ENCODE results near the gene NUB1. TPM values are rescaled to one million over a fixed set of nuclear protein-coding genes. Genes with fewer than 3 reads are reported as not detected.

Gene NUB1
- polyA plus RNA-seq, 1 donor (not counting 4 experiments of a cell fraction or from before 2014, with no cell fraction given), result 34.6 TPM

- TF ChIP-seq, protein P1, sequence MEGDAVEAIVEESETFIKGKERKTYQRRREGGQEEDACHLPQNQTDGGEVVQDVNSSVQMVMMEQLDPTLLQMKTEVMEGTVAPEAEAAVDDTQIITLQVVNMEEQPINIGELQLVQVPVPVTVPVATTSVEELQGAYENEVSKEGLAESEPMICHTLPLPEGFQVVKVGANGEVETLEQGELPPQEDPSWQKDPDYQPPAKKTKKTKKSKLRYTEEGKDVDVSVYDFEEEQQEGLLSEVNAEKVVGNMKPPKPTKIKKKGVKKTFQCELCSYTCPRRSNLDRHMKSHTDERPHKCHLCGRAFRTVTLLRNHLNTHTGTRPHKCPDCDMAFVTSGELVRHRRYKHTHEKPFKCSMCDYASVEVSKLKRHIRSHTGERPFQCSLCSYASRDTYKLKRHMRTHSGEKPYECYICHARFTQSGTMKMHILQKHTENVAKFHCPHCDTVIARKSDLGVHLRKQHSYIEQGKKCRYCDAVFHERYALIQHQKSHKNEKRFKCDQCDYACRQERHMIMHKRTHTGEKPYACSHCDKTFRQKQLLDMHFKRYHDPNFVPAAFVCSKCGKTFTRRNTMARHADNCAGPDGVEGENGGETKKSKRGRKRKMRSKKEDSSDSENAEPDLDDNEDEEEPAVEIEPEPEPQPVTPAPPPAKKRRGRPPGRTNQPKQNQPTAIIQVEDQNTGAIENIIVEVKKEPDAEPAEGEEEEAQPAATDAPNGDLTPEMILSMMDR (optimal IDR thresholded peaks at IDR 0.05 in 1 of 3, IDR thresholded peaks at IDR 0.05 in 1 of 3, conservative IDR thresholded peaks at IDR 0.05 in 1 of 3; ENCODE audit: extremely low read depth in 1 of 3, insufficient read depth in 2 of 3, low read length in 3 of 3), result no peak
- TF ChIP-seq EZH2 (IDR thresholded peaks at IDR 0.05; ENCODE audit: low read length), result no peak
- Histone ChIP-seq H4K20me1 (ENCODE audit: control insufficient read depth, extremely low read depth, insufficient read depth, low read length) (no peaks in the 10 kb centered on the region), H3K9me3 (ENCODE audit: control insufficient read depth, low read depth, low read length) (no peaks in the 10 kb centered on the region), H3K4me2 (ENCODE audit: control insufficient read depth, extremely low read depth, insufficient read depth, low read depth, low read length) (no peak overlapping the region), H3K27me3 (ENCODE audit: control insufficient read depth, extremely low read depth, insufficient read depth, low read length) (peaks cover 38% of the 10 kb centered on the region), H3K27ac (ENCODE audit: control insufficient read depth, insufficient read depth, low read length) (no peak overlapping the region), H2AFZ (ENCODE audit: control insufficient read depth, low read length) (no peak overlapping the region), H3K9me1 (ENCODE audit: control insufficient read depth, extremely low read depth, insufficient read depth, low read length) (no peaks in the 10 kb centered on the region), H3K4me1 (ENCODE audit: control insufficient read depth, extremely low read depth, insufficient read depth, low read length) (peaks cover 2% of the 10 kb centered on the region), H3K4me3 (ENCODE audit: control insufficient read depth in 2 of 3, extremely low read depth in 1 of 3, insufficient read depth in 2 of 3, low read depth in 1 of 3, low read length in 3 of 3) (no peak overlapping the region), H3K79me2 (ENCODE audit: control insufficient read depth, insufficient read depth, low read length) (no peaks in the 10 kb centered on the region), H3K9ac (ENCODE audit: control insufficient read depth, extremely low read depth, insufficient read depth, low read length) (no peak overlapping the region), H3K36me3 (ENCODE audit: control insufficient read depth in 2 of 2, extremely low read depth in 1 of 2, insufficient read depth in 2 of 2, low read length in 2 of 2) (peaks cover 0 to 1% of the 10 kb centered on the region in 2 experiments)
- DNase-seq (ENCODE audit: low read depth, low spot score) (no peak), FAIRE-seq (no peak)
- dilution Hi-C loops (cut with MboI; ENCODE audit: extremely low pct_ligation_motif_present, low sequenced_read_pairs), result no loop called here
Observed at GRCh38 chr7:151384352-151384697, 42.7 kb downstream of the NUB1 start.

DNA sequence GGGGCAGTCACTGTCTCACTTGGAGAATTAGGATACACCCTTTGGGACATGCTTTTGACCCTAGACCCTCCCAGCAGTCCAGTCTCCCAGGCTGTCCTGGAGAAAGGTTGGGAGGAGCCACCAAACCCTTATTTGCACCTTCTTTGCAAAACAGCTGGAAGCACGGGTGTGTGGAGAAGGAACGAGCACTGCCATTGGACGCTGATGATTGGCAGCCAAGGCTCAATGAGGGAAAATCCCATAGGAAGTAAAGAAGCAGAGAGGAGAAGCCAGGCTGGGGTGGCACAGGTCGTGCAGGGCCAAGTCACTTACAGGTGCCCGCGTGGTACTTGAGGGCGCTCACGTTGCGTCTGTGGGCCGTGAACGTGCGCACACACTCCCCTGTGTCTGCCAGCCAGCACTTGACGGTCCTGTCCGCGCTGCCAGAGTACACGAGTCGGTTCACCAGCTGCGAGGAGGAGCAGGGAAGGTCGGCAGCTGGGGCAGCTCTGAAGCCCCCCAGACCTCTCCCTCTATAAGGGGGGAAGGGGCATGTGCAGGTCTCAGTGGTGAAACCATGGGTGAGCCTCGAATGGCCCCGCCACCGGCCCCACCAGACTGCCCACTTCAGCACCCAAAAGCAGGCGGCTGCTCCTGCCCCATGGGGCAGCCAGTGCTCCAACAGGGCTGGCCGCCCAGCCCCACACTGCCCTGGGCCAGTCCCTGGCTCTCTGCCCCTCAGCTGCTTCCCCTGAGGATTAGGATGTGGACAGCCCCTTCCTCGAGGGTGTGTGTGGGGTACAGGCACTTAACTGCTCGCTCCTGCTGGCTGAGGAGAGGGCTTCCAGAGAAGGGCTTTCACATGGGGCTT is 43.4 kb downstream of the NUB1 start:
- TF ChIP-seq EZH2 (IDR thresholded peaks at IDR 0.05; ENCODE audit: low read length), result no peak
- TF ChIP-seq, protein P1 (optimal IDR thresholded peaks at IDR 0.05 in 1 of 3, IDR thresholded peaks at IDR 0.05 in 1 of 3, conservative IDR thresholded peaks at IDR 0.05 in 1 of 3; ENCODE audit: extremely low read depth in 1 of 3, insufficient read depth in 2 of 3, low read length in 3 of 3), result no peak
- Histone ChIP-seq H3K79me2 (ENCODE audit: control insufficient read depth, insufficient read depth, low read length) (no peaks in the 10 kb centered on the region), H3K4me2 (ENCODE audit: control insufficient read depth, extremely low read depth, insufficient read depth, low read depth, low read length) (no peak overlapping the region), H3K4me3 (ENCODE audit: control insufficient read depth in 2 of 3, extremely low read depth in 1 of 3, insufficient read depth in 2 of 3, low read depth in 1 of 3, low read length in 3 of 3) (no peak overlapping the region), H2AFZ (ENCODE audit: control insufficient read depth, low read length) (no peak overlapping the region), H3K27ac (ENCODE audit: control insufficient read depth, insufficient read depth, low read length) (no peak overlapping the region), H3K4me1 (ENCODE audit: control insufficient read depth, extremely low read depth, insufficient read depth, low read length) (peaks cover 2% of the 10 kb centered on the region), H3K9me3 (ENCODE audit: control insufficient read depth, low read depth, low read length) (no peaks in the 10 kb centered on the region), H3K36me3 (ENCODE audit: control insufficient read depth in 2 of 2, extremely low read depth in 1 of 2, insufficient read depth in 2 of 2, low read length in 2 of 2) (no peaks in the 10 kb centered on the region), H3K27me3 (ENCODE audit: control insufficient read depth, extremely low read depth, insufficient read depth, low read length) (peaks cover 38% of the 10 kb centered on the region), H4K20me1 (ENCODE audit: control insufficient read depth, extremely low read depth, insufficient read depth, low read length) (no peaks in the 10 kb centered on the region), H3K9me1 (ENCODE audit: control insufficient read depth, extremely low read depth, insufficient read depth, low read length) (no peaks in the 10 kb centered on the region), H3K9ac (ENCODE audit: control insufficient read depth, extremely low read depth, insufficient read depth, low read length) (no peak overlapping the region)
- FAIRE-seq (no peak), DNase-seq (ENCODE audit: low read depth, low spot score) (no peak)
- dilution Hi-C loops (cut with MboI; ENCODE audit: extremely low pct_ligation_motif_present, low sequenced_read_pairs), result no loop called here
